Measurements from ENCODE around the gene ZSCAN10.

Gene ZSCAN10

GRCh38 chr16:3134338-3135125, 35.4 kb upstream of the ZSCAN10 start, which contains the start of gene ZNF213:
ZNF213 (plus strand) TSS chr16:3135029; CDS start chr16:3137281, 2,252 bp downstream.
- DNase-seq (ENCODE audit: low read depth in 1 of 2, low spot score in 1 of 2): peak; percentile 76 to 80

- DNase-seq (ENCODE audit: low read depth in 1 of 2, low spot score in 1 of 2): no peak
Observed at GRCh38 chr16:3133844-3134243, 34.8 kb upstream of the ZSCAN10 start.

DNA sequence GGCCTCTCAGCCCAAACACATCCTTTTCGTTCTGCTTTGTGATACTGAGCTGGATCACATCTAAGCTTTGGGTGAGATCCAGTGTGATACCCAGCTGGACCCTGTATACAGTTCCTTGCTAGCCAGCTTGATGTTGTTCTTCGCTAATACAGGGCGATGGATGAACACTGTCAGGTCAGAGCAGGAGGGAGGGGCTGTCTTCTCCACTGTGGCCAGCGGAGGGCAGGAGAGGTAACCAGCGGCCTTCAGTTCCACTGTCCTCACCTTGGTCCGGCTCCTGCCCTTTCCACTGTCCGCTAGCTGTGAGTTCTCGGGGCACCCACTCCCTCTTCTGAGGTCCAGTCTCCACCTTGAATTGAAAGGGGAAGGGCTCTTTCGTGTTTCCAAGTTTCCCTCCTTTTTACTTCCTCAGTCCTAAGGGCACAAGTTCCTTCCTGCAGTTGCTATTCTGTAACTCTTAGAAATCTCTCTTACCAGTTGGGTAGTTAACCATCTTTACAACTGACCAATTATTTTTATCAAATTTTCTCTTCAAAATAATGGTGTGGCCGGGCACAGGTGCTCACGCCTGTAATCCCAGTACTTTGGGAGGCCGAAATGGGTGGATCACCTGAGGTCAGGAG, 32.8 kb upstream of the ZSCAN10 start:
- DNase-seq (ENCODE audit: low read depth in 1 of 2, low spot score in 1 of 2): no peak

GRCh38 chr16:3129137-3130131, 30.3 kb upstream of the ZSCAN10 start:
- DNase-seq (ENCODE audit: low read depth in 1 of 2, low spot score in 1 of 2): peak in 1 of 2 donors; percentile 65

GRCh38 chr16:3127745-3128144, 28.7 kb upstream of the ZSCAN10 start:
- no peak for DNase-seq (ENCODE audit: low read depth in 1 of 2, low spot score in 1 of 2)

GRCh38 chr16:3123986-3124886, 25.1 kb upstream of the ZSCAN10 start:
- peak; percentile 92 to 95 for DNase-seq (ENCODE audit: low read depth in 1 of 2, low spot score in 1 of 2)

- no peak for DNase-seq (ENCODE audit: low read depth in 1 of 2, low spot score in 1 of 2)
Observed at GRCh38 chr16:3122926-3123570, 24.0 kb upstream of the ZSCAN10 start.

- DNase-seq (ENCODE audit: low read depth in 1 of 2, low spot score in 1 of 2): no peak
Observed at GRCh38 chr16:3121851-3122467, 22.9 kb upstream of the ZSCAN10 start.

DNA sequence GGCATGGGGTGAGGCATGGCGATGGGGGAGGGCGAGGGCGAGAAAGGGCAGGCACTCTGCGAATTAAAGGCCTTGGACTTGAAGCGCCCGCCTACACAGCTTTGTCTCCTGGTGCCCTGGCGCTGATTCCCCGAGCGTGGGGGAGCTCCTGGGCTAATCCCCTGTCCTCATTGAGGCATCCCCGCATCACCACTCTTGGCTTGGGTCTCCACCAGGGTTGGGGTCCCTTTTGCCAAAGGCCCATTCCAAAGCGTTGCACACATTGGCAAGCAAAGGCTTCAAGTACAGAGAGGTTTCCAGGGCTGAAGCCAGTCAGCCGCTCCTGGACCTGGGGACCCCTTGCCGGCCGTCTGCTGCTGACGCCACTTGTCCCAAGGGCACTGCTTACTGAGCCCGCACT, 21.3 kb upstream of the ZSCAN10 start:
- DNase-seq (ENCODE audit: low read depth in 1 of 2, low spot score in 1 of 2): no peak

GRCh38 chr16:3119701-3120408, 20.8 kb upstream of the ZSCAN10 start:
- no peak for DNase-seq (ENCODE audit: low read depth in 1 of 2, low spot score in 1 of 2)

- DNase-seq (ENCODE audit: low read depth in 1 of 2, low spot score in 1 of 2): no peak
Observed at GRCh38 chr16:3119286-3119685, 20.2 kb upstream of the ZSCAN10 start.

GRCh38 chr16:3118846-3119245, 19.8 kb upstream of the ZSCAN10 start:
- DNase-seq (ENCODE audit: low read depth in 1 of 2, low spot score in 1 of 2): no peak

DNA sequence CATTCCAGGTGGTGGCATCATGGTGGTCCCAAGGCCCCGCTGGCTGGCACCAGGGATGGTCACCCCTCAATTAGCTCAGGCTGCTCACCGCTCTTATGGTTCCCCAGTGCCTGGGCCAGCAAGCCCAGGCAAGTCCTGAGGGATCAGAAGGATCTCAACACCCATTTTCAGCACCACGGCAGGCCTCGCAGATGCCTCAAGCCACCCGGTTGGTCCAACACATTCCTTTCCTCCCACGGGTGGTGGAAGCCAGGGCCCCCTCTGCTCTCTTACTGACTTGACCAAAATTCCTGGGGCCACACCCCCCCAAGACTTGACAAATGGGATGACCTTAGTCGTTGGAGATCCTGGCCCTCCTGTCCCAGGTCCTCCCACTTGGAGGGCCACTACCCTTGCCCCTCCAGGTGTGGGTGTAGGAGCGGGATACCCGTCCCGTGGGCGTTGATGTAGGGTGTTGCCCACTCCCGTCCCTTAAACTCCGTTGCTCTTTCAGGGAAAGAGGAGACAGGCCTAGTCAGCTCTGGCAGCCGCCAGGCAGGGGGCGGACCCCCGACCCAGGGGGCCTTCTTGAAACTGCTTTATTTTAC, 19.2 kb upstream of the ZSCAN10 start:
- DNase-seq (ENCODE audit: low read depth in 1 of 2, low spot score in 1 of 2): no peak

DNA sequence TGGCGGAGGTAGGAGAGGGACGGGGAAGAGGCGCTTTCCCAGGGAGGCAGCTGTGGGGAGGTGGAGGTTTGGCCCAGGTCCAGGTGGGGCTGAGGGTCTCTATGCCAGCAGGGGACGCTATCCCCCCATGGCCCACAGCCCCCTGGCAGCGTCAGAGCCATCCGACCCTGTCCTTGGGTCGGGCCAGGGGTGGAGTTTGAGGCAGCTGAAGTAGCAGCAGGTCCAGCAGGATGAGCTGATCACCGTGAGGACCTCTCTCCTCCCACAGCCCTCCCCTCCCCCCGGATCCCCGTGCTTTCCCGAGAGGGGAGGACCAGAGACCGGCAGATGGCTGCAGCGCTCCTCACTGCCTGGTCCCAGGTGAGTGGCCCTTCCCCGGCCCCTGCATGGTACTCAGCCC, 16.5 kb upstream of the ZSCAN10 start:
- DNase-seq (ENCODE audit: low read depth in 1 of 2, low spot score in 1 of 2): no peak

- no peak for DNase-seq (ENCODE audit: low read depth in 1 of 2, low spot score in 1 of 2)
Observed at GRCh38 chr16:3115003-3115402, 15.9 kb upstream of the ZSCAN10 start.

DNA sequence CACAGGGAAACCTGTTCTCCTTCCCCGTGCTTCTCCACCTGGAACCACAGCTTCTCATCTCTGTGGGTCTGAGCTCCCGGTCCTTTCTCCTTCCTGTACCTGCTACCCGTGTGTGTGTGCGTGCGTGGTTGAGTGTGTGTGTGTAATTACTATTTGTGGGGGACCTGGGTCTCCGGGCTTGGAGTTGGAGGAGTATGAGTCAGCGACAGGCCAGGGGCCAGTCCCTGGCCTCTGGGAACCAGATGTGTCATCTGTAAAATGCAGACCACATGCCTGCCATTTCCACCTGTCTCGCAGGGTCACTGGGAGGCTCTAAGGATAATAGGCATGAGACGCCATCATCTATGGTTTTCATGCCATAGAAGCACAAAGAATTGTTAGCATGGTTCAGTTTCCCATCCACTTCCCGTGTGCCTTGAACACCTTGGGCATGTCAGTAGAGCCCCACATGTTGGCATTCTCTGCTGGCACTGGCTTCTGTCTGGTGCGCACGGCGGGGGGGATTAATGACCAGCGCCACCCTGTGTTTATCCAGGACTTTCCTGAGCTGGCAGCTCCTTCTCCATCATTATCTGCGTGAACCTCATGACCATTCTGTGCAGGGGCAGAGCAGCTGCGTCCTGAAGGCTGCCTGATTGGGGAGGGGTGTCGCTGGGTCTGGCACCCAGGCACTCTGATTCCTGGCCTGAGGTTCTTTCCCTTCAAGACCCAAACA, 14.8 kb upstream of the ZSCAN10 start:
- DNase-seq (ENCODE audit: low read depth in 1 of 2, low spot score in 1 of 2): no peak

DNA sequence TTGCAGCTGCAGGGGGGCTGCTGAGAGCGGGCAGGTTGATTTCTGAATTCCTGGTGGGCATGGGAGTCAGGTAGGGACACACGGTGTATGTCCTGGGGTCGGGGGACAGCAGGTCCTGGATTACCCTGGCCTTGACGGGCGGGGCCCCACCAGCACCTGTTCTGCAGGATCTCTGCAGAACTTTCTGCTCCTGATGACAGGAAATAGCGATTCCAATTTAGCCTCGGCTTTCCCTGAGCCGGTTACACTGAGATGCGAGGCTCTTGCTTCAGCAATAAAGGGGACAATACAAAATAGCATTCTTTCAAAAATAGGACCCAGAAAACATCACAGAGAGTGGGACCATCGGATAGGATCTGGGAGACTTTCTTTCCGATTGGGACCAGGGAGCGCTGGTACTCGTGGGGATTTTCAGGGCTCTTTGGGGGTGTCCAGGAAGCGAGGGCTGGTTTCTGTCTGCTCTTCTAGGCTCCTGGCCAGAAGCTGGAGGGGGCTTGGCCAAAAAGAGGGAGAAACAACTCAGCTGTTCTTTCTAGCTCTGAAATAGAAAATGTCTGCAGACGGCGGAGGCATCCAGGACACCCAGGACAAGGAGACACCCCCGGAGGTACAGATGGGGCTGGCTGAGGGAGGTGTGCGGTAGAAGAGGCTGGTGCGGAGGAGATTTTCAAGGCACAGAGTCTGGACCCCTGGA, 13.9 kb upstream of the ZSCAN10 start:
- DNase-seq (ENCODE audit: low read depth in 1 of 2, low spot score in 1 of 2): no peak

Measured in stimulated activated CD4-positive, alpha-beta T cell treated with anti-CD3 and anti-CD28 coated beads, Interleukin-15, amount 100 ng/mL, for 1 hour (primary cell).